H1 (cell line): ENCODE data around the gene TMC3. TPM values are rescaled to one million over a fixed set of nuclear protein-coding genes. Genes with fewer than 3 reads are reported as not detected.

Source experiments
- CTBP2 ChIP-seq: IDR thresholded peaks from 2 replicates; pipeline ENCODE4 v1.7.0; 2011; ENCODE audit warnings: borderline replicate concordance, mild to moderate bottlenecking, moderate library complexity, mixed read lengths, low read length; ENCODE audit not compliant: insufficient read depth, insufficient read length
- CTCF ChIP-seq, 3 experiments: IDR thresholded peaks; 1 replicate in 2 of 3; 2 replicates in 1 of 3; pipeline versions ENCODE4 v1.5.1 to v1.6.1; 2011; ENCODE audit warnings: low read length in 3 of 3, mild to moderate bottlenecking in 3 of 3, inconsistent platforms in 2 of 3, low read depth in 1 of 3, moderate library complexity in 1 of 3; ENCODE audit not compliant: insufficient read depth in 1 of 3; ENCODE audit errors: control extremely low read depth in 1 of 3
- EZH2 ChIP-seq: fragments of 200-600 bp; sonication (generic); IDR thresholded peaks from 2 replicates; pipeline ENCODE4 v1.7.1; 2012; ENCODE audit warnings: low read depth, mild to moderate bottlenecking, moderate library complexity, low read length, inconsistent platforms; ENCODE audit not compliant: severe bottlenecking
- JUND ChIP-seq: IDR thresholded peaks from 2 replicates; pipeline ENCODE4 v1.6.1; 2011; ENCODE audit warnings: mild to moderate bottlenecking, improper control_type of control experiment, low read length
- NRF1 ChIP-seq: IDR thresholded peaks from 2 replicates; pipeline ENCODE4 v1.6.1; 2011; ENCODE audit warnings: mild to moderate bottlenecking, low read depth, low read length, improper control_type of control experiment
- RBBP5 ChIP-seq: IDR thresholded peaks from 2 replicates; pipeline ENCODE4 v1.7.1; 2012; ENCODE audit warnings: low read depth, mild to moderate bottlenecking, inconsistent platforms, low read length, moderate library complexity, borderline replicate concordance
- RNF2 ChIP-seq: fragments of 200-900, 300-1000 bp; sonication (generic); IDR thresholded peaks from 2 replicates; pipeline ENCODE4 v1.7.1; 2016; ENCODE audit warnings: borderline replicate concordance, low read depth, mild to moderate bottlenecking, antibody characterized with exemption, low read length; ENCODE audit not compliant: poor library complexity, severe bottlenecking; ENCODE audit errors: missing control alignments
- SIRT6 ChIP-seq: IDR thresholded peaks from one replicate; pipeline ENCODE4 v1.7.1; 2012; ENCODE audit warnings: low read length, inconsistent platforms
- SP1 ChIP-seq: IDR thresholded peaks from 2 replicates; pipeline ENCODE4 v1.6.1; 2011; ENCODE audit warnings: low read depth, low read length
- TCF12 ChIP-seq: IDR thresholded peaks from 2 replicates; pipeline ENCODE4 v1.6.1; 2011; ENCODE audit warnings: low read depth, mild to moderate bottlenecking, low read length
- polyA plus RNA-seq, 7 experiments: library from polyadenylated mRNA; depleted of rRNA in 3 of 7; stranded (reverse) in 5 of 7; unstranded in 2 of 7; fragments of >200 nt in 5 of 7; fragments of 200-250 nt in 2 of 7; gene quantifications; 1 replicate in 5 of 7; 2 replicates in 1 of 7; 4 replicates in 1 of 7; pipeline versions ENCODE4 v1.2.1 to v1.2.3, GENCODE V29; 2011 to 2013; ENCODE audit warnings: missing spikeins in 2 of 7, mixed read lengths in 2 of 7
- total RNA-seq: library from RNA; stranded (reverse); fragmentation: NEBNext Ultra II Directional; extraction: Animal tissue kit (Norgen Biotek cat#: 25700); gene quantifications from 2 replicates; pipeline ENCODE4 v1.2.1, GENCODE V29; 2021
- TF ChIP-seq, protein P1 (sequence below): IDR thresholded peaks from 2 replicates; pipeline ENCODE4 v1.6.1; 2012; ENCODE audit warnings: low read length, inconsistent platforms

Gene TMC3
- total and polyA plus RNA-seq, 2 of the 8 experiments (the other 6 are each of a cell fraction or from before 2014, with no cell fraction given), result not detected

DNA sequence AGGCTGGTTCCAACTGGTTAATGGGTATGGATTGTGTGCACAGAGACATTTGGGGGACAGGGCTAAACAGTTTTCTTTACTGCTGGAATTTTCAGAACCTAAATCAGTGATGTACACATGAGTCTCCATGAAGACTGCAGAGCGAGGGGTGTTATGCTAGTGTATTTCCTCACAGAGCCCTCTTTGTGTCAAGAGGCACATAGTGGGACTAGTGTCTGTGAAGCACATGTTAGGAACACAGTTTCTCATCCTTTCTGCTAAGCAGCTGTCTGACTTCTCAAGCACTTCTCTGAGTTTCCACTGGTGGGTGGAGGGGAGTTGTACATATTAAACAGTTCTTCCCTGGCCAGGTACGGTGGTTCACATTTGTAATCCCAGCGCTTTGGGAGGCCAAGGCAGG, 40.6 kb downstream of the TMC3 start (continued):
- TF ChIP-seq CTCF (IDR thresholded peaks at IDR 0.05; ENCODE audit: control extremely low read depth in 1 of 3, insufficient read depth in 1 of 3, low read depth in 1 of 3, low read length in 3 of 3) (no peak), JUND (no peak), SP1 (no peak), NRF1 (no peak), EZH2 (no peak), RNF2 (no peak), RBBP5 (no peak), CTBP2 (no peak), TCF12 (no peak), SIRT6 (no peak)
- TF ChIP-seq, protein P1, sequence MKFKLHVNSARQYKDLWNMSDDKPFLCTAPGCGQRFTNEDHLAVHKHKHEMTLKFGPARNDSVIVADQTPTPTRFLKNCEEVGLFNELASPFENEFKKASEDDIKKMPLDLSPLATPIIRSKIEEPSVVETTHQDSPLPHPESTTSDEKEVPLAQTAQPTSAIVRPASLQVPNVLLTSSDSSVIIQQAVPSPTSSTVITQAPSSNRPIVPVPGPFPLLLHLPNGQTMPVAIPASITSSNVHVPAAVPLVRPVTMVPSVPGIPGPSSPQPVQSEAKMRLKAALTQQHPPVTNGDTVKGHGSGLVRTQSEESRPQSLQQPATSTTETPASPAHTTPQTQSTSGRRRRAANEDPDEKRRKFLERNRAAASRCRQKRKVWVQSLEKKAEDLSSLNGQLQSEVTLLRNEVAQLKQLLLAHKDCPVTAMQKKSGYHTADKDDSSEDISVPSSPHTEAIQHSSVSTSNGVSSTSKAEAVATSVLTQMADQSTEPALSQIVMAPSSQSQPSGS, result no peak
